Karpas-422 (cell line): ENCODE data around the gene EHBP1L1. TPM values are rescaled to one million over a fixed set of nuclear protein-coding genes. Genes with fewer than 3 reads are reported as not detected.
A peak's percentile ranks its signal among the peaks of the same experiment; 100 is the strongest.

ENCODE experiments used
- DNase-seq: peaks from one replicate; pipeline ENCODE4 v3.0.0-alpha.2; 2015
- H2AFZ ChIP-seq: fragments of 200-600 bp; sonication (generic); 2 replicates; pipeline ENCODE4 v1.6.1; 2014; ENCODE audit warnings: antibody characterized with exemption, low read length, mixed read lengths
- H3K27ac ChIP-seq: fragments of 200-600 bp; sonication (generic); 2 replicates; pipeline ENCODE4 v1.5.1; 2014; ENCODE audit warnings: mild to moderate bottlenecking, low read length, moderate library complexity
- H3K27me3 ChIP-seq: fragments of 200-600 bp; sonication (generic); 2 replicates; pipeline ENCODE4 v1.6.1; 2014; ENCODE audit warnings: low read length, mixed read lengths
- H3K36me3 ChIP-seq: fragments of 200-600 bp; sonication (generic); 2 replicates; pipeline ENCODE4 v1.6.1; 2014; ENCODE audit warnings: low read length, mixed read lengths; ENCODE audit not compliant: insufficient read depth
- H3K4me1 ChIP-seq: fragments of 200-600 bp; sonication (generic); 2 replicates; pipeline ENCODE4 v1.6.1; 2014; ENCODE audit warnings: mild to moderate bottlenecking, low read length, mixed read lengths
- H3K4me2 ChIP-seq: fragments of 200-600 bp; sonication (generic); 2 replicates; pipeline ENCODE4 v1.6.1; 2014; ENCODE audit warnings: low read length, low read depth, mild to moderate bottlenecking; ENCODE audit not compliant: poor library complexity, severe bottlenecking
- H3K4me3 ChIP-seq: fragments of 200-600 bp; sonication (generic); 2 replicates; pipeline ENCODE4 v1.5.1; 2014; ENCODE audit warnings: mild to moderate bottlenecking, antibody characterized with exemption, low read length, mixed read lengths
- H3K79me2 ChIP-seq: fragments of 200-600 bp; sonication (generic); 2 replicates; pipeline ENCODE4 v1.6.1; 2014; ENCODE audit warnings: mild to moderate bottlenecking, low read length, mixed read lengths
- H3K9ac ChIP-seq: fragments of 200-600 bp; sonication (generic); 2 replicates; pipeline ENCODE4 v1.6.0; 2014; ENCODE audit warnings: low read length
- H3K9me2 ChIP-seq: fragments of 200-600 bp; sonication (generic), shearing (Covaris generic); replicated peaks from 2 replicates; pipeline ENCODE4 v1.6.0; 2014; ENCODE audit warnings: mild to moderate bottlenecking, low read length, moderate library complexity; ENCODE audit not compliant: insufficient read depth
- H3K9me3 ChIP-seq: fragments of 300-700, 200-600 bp; sonication (generic); 2 replicates; pipeline ENCODE4 v1.6.1; 2014; ENCODE audit warnings: low read length, mixed read lengths
- H4K20me1 ChIP-seq: fragments of 200-600 bp; sonication (generic); 2 replicates; pipeline ENCODE4 v1.6.1; 2014; ENCODE audit warnings: mild to moderate bottlenecking, antibody characterized with exemption, low read length, low read depth; ENCODE audit not compliant: insufficient read depth
- total RNA-seq: library from RNA; depleted of rRNA; stranded (reverse); fragments of >200 nt; shearing (Covaris generic); gene quantifications from 2 replicates; pipeline ENCODE4 v1.2.3, GENCODE V29; 2014; ENCODE audit warnings: low replicate concordance

Gene EHBP1L1
- total RNA-seq, 1 experiment from 2014 or later: 19.9 TPM

GRCh38 chr11:65589444-65590239, 13.8 kb downstream of the EHBP1L1 start:
- no peaks in the 10 kb centered on the region for H3K36me3 ChIP-seq
- DNase-seq: no peak

GRCh38 chr11:65590240-65590738, 14.4 kb downstream of the EHBP1L1 start:
- Histone ChIP-seq H3K4me1 (peaks cover 30% of the 10 kb centered on the region), H4K20me1 (no peaks in the 10 kb centered on the region), H3K27me3 (no peaks in the 10 kb centered on the region), H3K79me2 (no peaks in the 10 kb centered on the region), H3K9me3 (no peaks in the 10 kb centered on the region), H3K27ac (no peak overlapping the region), H3K4me2 (no peak overlapping the region), H2AFZ (no peak overlapping the region), H3K4me3 (no peak overlapping the region), H3K9ac (no peak overlapping the region), H3K9me2 (no peaks in the 10 kb centered on the region), H3K36me3 (no peaks in the 10 kb centered on the region)
- no peak for DNase-seq

More at GRCh38 chr11:65589444-65590239, 13.8 kb downstream of the EHBP1L1 start:
- Histone ChIP-seq H3K9me3 (no peaks in the 10 kb centered on the region), H3K9me2 (no peaks in the 10 kb centered on the region), H3K4me2 (no peak overlapping the region), H3K4me3 (no peak overlapping the region), H3K27me3 (no peaks in the 10 kb centered on the region), H2AFZ (no peak overlapping the region), H4K20me1 (no peaks in the 10 kb centered on the region), H3K9ac (no peak overlapping the region), H3K4me1 (peaks cover 26% of the 10 kb centered on the region), H3K27ac (no peak overlapping the region), H3K79me2 (no peaks in the 10 kb centered on the region)

- H3K4me1 ChIP-seq: peaks cover 29% of the 10 kb centered on the region
- no peak overlapping the region for H3K9ac ChIP-seq
- H2AFZ ChIP-seq: no peak overlapping the region
- no peak for DNase-seq
- no peaks in the 10 kb centered on the region for H4K20me1 ChIP-seq
- H3K9me2 ChIP-seq: no peaks in the 10 kb centered on the region
- H3K4me3 ChIP-seq: no peak overlapping the region
- H3K79me2 ChIP-seq: no peaks in the 10 kb centered on the region
- H3K4me2 ChIP-seq: no peak overlapping the region
- H3K9me3 ChIP-seq: no peaks in the 10 kb centered on the region
- H3K27me3 ChIP-seq: no peaks in the 10 kb centered on the region
- no peak overlapping the region for H3K27ac ChIP-seq
- H3K36me3 ChIP-seq: no peaks in the 10 kb centered on the region
Observed at GRCh38 chr11:65591939-65592857, 16.3 kb downstream of the EHBP1L1 start.

GRCh38 chr11:65592858-65593517, 17.1 kb downstream of the EHBP1L1 start:
- H3K9me3 ChIP-seq: no peaks in the 10 kb centered on the region

GRCh38 chr11:65593518-65594414, 17.9 kb downstream of the EHBP1L1 start:
- no peaks in the 10 kb centered on the region for H4K20me1 ChIP-seq
- no peak overlapping the region for H3K9ac ChIP-seq
- peak; percentile 78 for DNase-seq
- H3K36me3 ChIP-seq: no peaks in the 10 kb centered on the region
- H3K4me1 ChIP-seq: peaks cover 14% of the 10 kb centered on the region
- H3K27ac ChIP-seq: no peak overlapping the region
- H2AFZ ChIP-seq: no peak overlapping the region
- no peaks in the 10 kb centered on the region for H3K9me2 ChIP-seq
- no peaks in the 10 kb centered on the region for H3K9me3 ChIP-seq
- H3K27me3 ChIP-seq: no peaks in the 10 kb centered on the region
- H3K79me2 ChIP-seq: no peaks in the 10 kb centered on the region
- no peak overlapping the region for H3K4me2 ChIP-seq
- H3K4me3 ChIP-seq: no peak overlapping the region

More at GRCh38 chr11:65592858-65593517, 17.1 kb downstream of the EHBP1L1 start:
- H3K79me2 ChIP-seq: no peaks in the 10 kb centered on the region
- H3K4me3 ChIP-seq: no peak overlapping the region
- H3K27ac ChIP-seq: no peak overlapping the region
- no peaks in the 10 kb centered on the region for H3K36me3 ChIP-seq
- no peaks in the 10 kb centered on the region for H3K9me2 ChIP-seq
- H3K9ac ChIP-seq: no peak overlapping the region
- H3K27me3 ChIP-seq: no peaks in the 10 kb centered on the region
- H3K4me1 ChIP-seq: peaks cover 22% of the 10 kb centered on the region
- H4K20me1 ChIP-seq: no peaks in the 10 kb centered on the region
- H3K4me2 ChIP-seq: no peak overlapping the region
- no peak for DNase-seq
- no peak overlapping the region for H2AFZ ChIP-seq

GRCh38 chr11:65595131-65595530, 19.3 kb downstream of the EHBP1L1 start:
- no peaks in the 10 kb centered on the region for H3K27me3 ChIP-seq
- H3K4me2 ChIP-seq: no peak overlapping the region
- no peak overlapping the region for H2AFZ ChIP-seq
- no peak overlapping the region; the same call in 1 of the 2 replicates for H3K27ac ChIP-seq
- H4K20me1 ChIP-seq: no peaks in the 10 kb centered on the region
- H3K9ac ChIP-seq: 0 out of 2 replicates have a peak overlapping the region, but pooled peaks have one; percentile 30
- H3K4me3 ChIP-seq: no peak overlapping the region
- H3K9me2 ChIP-seq: no peaks in the 10 kb centered on the region
- DNase-seq: peak; percentile 52
- no peaks in the 10 kb centered on the region for H3K79me2 ChIP-seq
- H3K4me1 ChIP-seq: peaks cover 12% of the 10 kb centered on the region
- no peaks in the 10 kb centered on the region for H3K36me3 ChIP-seq
- H3K9me3 ChIP-seq: no peaks in the 10 kb centered on the region

- no peaks in the 10 kb centered on the region for H3K36me3 ChIP-seq
- no peak within 1 kb of the TSS for H3K4me3 ChIP-seq
- H3K27ac ChIP-seq: no peak within 1 kb of the TSS; the same call in 1 of the 2 replicates
- H3K9me3 ChIP-seq: no peaks in the 10 kb centered on the region
- no peaks in the 10 kb centered on the region for H3K27me3 ChIP-seq
- no peaks in the 10 kb centered on the region for H4K20me1 ChIP-seq
- no peaks in the 10 kb centered on the region for H3K9me2 ChIP-seq
- peak; percentile 59 for DNase-seq
- peaks cover 12% of the 10 kb centered on the region for H3K4me1 ChIP-seq
- H2AFZ ChIP-seq: no peak within 1 kb of the TSS
- 0 out of 2 replicates have a peak within 1 kb of the TSS, but pooled peaks have one; percentile 30 for H3K9ac ChIP-seq
- no peak within 1 kb of the TSS for H3K4me2 ChIP-seq
- no peaks in the 10 kb centered on the region for H3K79me2 ChIP-seq
Observed at GRCh38 chr11:65595543-65596281, 19.9 kb downstream of the EHBP1L1 start, which contains the start of gene KCNK7. TSS of gene KCNK7 (minus strand) at chr11:65595800. CDS start at chr11:65595772, 28 bp downstream.
